BLaER1 (cell line): Measurements from ENCODE around the gene KANSL3.

Source experiments
- H3K27ac ChIP-seq: shearing (Covaris generic); formaldehyde crosslinking; 2 replicates; pipeline ENCODE4 v1.8.1; 2022
- H3K27me3 ChIP-seq: shearing (Covaris generic); formaldehyde crosslinking; 2 replicates; pipeline ENCODE4 v1.8.1; 2022
- H3K36me3 ChIP-seq: shearing (Covaris generic); formaldehyde crosslinking; 2 replicates; pipeline ENCODE4 v1.8.1; 2022
- H3K4me1 ChIP-seq: shearing (Covaris generic); formaldehyde crosslinking; 2 replicates; pipeline ENCODE4 v1.8.1; 2022
- H3K4me2 ChIP-seq: shearing (Covaris generic); formaldehyde crosslinking; 2 replicates; pipeline ENCODE4 v1.8.1; 2022
- H3K4me3 ChIP-seq: shearing (Covaris generic); formaldehyde crosslinking; 2 replicates; pipeline ENCODE4 v1.8.1; 2022
- H3K9ac ChIP-seq: shearing (Covaris generic); formaldehyde crosslinking; 2 replicates; pipeline ENCODE4 v1.8.1; 2022
- H3K9me3 ChIP-seq: shearing (Covaris generic); formaldehyde crosslinking; 2 replicates; pipeline ENCODE4 v1.8.1; 2022
- H4K20me1 ChIP-seq: shearing (Covaris generic); formaldehyde crosslinking; 2 replicates; pipeline ENCODE4 v1.8.1; 2022
- Cebpa-rat ChIP-seq: shearing (Covaris generic); IDR thresholded peaks from 2 replicates; pipeline ENCODE4 v1.8.1; 2022

The KANSL3 gene

DNA sequence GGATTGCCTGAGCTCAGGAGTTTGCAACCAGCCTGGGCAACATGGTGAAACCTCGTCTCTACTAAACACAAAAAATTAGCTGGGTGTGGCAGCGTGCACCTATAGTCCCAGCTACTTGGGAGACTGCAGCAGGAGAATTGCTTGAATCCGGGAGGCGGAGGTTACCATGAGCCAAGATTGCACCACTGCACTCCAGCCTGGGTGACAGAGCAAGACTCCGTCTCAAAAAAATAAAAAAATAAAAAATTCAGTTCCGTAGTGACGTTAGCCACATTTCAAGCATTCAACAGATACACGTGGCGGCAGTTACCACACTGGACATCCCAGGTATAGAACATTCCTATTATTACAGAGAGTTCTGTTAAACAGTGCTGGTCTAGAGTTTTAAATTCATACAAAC lies 4.5 kb downstream of the KANSL3 start:
- TF ChIP-seq Cebpa-rat, result no peak
- Histone ChIP-seq H3K9me3 (no peaks in the 10 kb centered on the region), H3K4me3 (no peak overlapping the region), H4K20me1 (peaks cover 72% of the 10 kb centered on the region), H3K27me3 (no peaks in the 10 kb centered on the region), H3K36me3 (peaks cover 70% of the 10 kb centered on the region), H3K4me1 (peaks cover 27% of the 10 kb centered on the region), H3K4me2 (no peak overlapping the region), H3K9ac (no peak overlapping the region), H3K27ac (no peak overlapping the region)

DNA sequence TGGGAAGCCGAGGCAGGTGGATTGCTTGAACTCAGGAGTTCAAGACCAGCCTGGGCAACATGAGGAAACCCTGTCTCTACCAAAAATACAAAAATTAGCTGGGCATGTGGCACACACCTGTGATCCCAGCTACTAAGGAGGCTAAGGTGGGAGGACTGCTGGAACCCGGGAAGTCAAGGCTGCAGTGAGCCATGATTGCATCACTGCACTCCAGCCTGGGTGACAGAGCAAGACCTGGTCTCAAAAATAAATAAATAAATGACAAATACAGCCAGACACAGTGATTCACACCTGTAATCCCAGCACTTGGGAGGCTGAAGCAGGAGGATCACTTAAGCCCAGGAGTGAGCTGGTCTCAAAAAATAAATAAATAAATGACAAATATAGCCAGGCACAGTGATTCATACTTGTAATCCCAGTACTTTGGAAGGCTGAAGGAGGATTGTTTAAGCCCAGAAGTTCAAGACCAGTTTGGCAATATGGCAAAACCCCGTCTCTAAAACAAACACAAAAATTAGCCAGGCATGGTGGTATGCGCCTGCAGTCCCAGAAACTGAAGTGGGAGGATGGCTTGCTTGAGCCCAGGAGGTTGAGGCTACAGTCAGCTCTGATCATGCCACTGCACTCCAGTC lies 6.2 kb downstream of the KANSL3 start:
- H3K27ac ChIP-seq, result no peak overlapping the region
- no peak overlapping the region for H3K4me2 ChIP-seq
- H4K20me1 ChIP-seq, result peaks cover 85% of the 10 kb centered on the region
- H3K36me3 ChIP-seq, result peaks cover 88% of the 10 kb centered on the region
- H3K4me3 ChIP-seq, result no peak overlapping the region
- no peak overlapping the region for H3K9ac ChIP-seq
- peaks cover 19% of the 10 kb centered on the region for H3K4me1 ChIP-seq
- no peak for TF ChIP-seq Cebpa-rat
- H3K27me3 ChIP-seq, result no peaks in the 10 kb centered on the region
- no peaks in the 10 kb centered on the region for H3K9me3 ChIP-seq

DNA sequence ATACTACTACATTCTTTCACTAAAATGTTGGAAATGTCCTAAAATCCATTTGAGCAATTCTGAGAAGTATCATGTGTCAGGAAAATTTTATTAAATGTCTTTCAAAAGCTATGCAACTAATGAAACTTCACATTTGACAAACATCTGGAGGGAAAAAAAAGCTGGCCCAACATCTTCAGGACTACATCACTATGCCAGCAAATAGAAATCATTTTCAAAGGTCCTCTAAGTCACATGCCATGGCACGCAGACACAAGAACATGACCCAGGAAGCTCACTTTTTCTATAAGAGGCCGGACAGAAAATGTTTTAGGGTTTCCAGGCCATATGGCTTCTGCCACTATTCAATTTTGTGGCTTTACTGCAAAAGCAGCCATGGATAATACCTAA lies 11.6 kb downstream of the KANSL3 start:
- Histone ChIP-seq H3K27me3 (no peaks in the 10 kb centered on the region), H4K20me1 (peaks cover 46% of the 10 kb centered on the region), H3K9me3 (no peaks in the 10 kb centered on the region), H3K4me1 (no peaks in the 10 kb centered on the region), H3K9ac (no peak overlapping the region), H3K4me2 (no peak overlapping the region), H3K36me3 (peaks cover 91% of the 10 kb centered on the region), H3K27ac (no peak overlapping the region), H3K4me3 (no peak overlapping the region)
- no peak for TF ChIP-seq Cebpa-rat

DNA sequence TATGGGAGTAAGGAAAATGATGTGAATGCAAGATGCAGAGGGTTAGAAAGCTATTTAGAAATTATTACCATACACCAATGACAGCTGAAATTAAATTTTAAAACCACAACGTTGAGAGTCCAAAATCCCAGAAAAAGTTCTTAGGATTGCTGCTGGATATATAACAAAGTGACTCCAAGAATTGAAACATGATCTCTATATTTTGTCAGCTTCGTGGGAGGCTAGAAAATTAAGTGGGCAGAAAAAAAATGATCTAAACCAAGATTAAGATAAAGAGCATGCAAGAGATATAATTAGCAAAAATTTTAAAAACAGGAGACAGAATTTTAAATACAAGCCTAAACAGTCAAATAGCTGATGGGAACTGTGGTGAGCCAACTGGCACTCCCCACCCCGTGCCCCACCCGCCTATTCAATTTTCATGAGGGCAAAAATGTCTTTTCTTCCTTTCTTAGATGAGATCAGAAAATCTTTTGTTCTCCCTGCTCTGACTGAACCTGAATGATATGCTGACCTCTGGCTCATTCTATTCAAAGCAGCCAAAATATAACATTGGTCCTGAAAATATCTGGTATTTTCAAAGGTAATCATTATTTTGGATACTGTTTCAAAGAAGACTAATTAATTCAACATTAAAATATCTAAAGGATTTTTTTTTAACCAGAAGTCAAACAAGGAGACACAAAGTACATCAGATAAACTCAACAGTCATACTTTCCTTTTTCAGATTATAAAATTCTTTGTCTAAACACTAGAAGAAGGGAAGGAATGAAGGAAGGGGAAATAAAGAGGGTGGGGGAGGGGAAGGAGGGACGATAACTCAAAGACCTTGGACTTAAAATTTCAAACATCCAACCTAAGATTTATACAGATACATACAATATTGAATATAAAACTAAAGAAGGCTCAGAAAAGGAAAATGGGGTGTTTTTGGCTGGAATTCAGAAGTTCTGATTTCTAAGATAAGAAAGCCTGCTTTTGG lies 12.2 kb downstream of the KANSL3 start:
- TF ChIP-seq Cebpa-rat, result no peak
- no peaks in the 10 kb centered on the region for H3K4me1 ChIP-seq
- H3K27me3 ChIP-seq, result no peaks in the 10 kb centered on the region
- no peak overlapping the region for H3K9ac ChIP-seq
- no peaks in the 10 kb centered on the region for H3K9me3 ChIP-seq
- H3K4me2 ChIP-seq, result no peak overlapping the region
- no peak overlapping the region for H3K27ac ChIP-seq
- no peak overlapping the region for H3K4me3 ChIP-seq
- peaks cover 40% of the 10 kb centered on the region; the same call in 1 of the 2 replicates for H4K20me1 ChIP-seq
- H3K36me3 ChIP-seq, result peaks cover 90% of the 10 kb centered on the region

DNA sequence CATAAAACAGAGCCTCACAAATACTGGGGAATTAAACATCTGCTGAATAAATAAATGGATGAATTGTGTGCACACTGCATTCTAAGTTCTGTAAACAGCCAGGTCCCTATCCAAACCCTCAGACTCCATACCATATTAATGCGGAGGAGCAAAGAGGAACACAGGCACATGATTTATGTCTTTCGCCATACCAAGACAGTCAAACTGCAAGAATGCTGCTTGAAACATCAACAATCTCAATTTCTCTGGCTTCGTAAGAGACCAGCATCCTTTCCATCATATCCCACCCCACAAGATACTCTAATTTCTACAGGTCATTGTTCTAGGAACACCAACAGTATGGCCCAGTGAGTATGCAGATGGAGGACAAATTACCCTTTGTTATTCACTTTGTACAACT lies 15.0 kb downstream of the KANSL3 start:
- Histone ChIP-seq H3K4me1 (no peaks in the 10 kb centered on the region), H3K27me3 (no peaks in the 10 kb centered on the region), H3K4me3 (no peak overlapping the region), H3K4me2 (no peak overlapping the region), H4K20me1 (peaks cover 42% of the 10 kb centered on the region; the same call in 1 of the 2 replicates), H3K9me3 (no peaks in the 10 kb centered on the region), H3K27ac (no peak overlapping the region), H3K36me3 (peaks cover 90% of the 10 kb centered on the region), H3K9ac (no peak overlapping the region)
- no peak for TF ChIP-seq Cebpa-rat

DNA sequence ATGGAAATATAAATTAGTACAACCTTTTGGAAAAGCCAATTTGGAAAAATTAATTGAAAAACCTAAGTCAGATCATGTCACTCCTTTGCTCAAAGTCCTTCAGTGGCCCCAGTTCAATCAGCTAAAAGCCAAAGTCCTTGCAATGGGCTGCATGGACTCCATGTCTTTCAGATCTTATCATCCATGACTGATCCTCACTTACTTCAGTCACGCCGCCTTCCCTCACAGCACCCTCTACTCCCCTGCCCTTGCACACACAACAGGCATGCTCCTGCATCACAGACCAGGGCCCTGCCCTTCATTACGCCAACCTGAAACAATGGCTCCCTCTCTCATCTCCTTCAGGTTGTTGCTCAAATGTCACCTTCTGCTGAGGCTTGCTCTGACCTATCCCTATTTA lies 15.6 kb downstream of the KANSL3 start:
- Histone ChIP-seq H3K9ac (no peak overlapping the region), H3K4me2 (no peak overlapping the region), H3K4me1 (no peaks in the 10 kb centered on the region), H3K36me3 (peaks cover 90% of the 10 kb centered on the region), H3K9me3 (no peaks in the 10 kb centered on the region), H3K4me3 (no peak overlapping the region), H3K27ac (no peak overlapping the region), H4K20me1 (peaks cover 36% of the 10 kb centered on the region; the same call in 1 of the 2 replicates), H3K27me3 (no peaks in the 10 kb centered on the region)
- no peak for TF ChIP-seq Cebpa-rat

DNA sequence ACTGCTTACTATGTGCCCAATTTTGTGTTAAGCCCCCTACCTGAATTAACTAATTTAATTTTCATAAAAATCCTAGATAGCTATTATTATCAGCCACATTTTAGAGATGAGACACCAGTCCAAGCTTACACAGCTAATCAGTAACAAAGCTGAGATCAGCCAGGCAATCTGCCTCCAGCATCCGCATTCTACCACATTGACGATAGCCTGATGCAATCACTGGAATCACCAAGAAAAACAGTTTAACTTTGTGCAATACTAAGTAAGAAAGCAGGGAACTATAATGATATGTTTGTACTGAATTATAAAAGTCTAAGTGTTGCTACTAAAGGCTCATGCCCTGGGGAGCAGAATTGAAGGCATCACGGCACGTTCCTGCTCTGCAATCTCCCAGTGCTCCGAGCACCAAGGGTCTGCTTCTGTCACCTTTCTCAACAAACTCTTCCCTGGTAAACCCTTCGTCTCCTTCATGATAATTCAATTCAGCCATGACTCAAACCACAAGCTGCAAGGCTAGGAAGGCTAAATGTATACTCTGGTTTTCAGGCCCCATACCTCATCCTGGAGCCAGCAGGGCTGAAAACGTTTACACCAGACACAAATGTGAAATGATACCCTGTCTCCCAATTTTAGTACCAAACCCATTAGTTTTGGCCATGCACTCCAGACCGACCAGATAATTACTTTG lies 19.4 kb downstream of the KANSL3 start:
- Histone ChIP-seq H3K36me3 (peaks cover 95% of the 10 kb centered on the region), H3K27me3 (no peaks in the 10 kb centered on the region), H3K9me3 (no peaks in the 10 kb centered on the region), H4K20me1 (peaks cover 49% of the 10 kb centered on the region; the same call in 1 of the 2 replicates), H3K4me1 (no peaks in the 10 kb centered on the region), H3K4me3 (no peak overlapping the region), H3K27ac (no peak overlapping the region), H3K9ac (no peak overlapping the region), H3K4me2 (no peak overlapping the region)
- TF ChIP-seq Cebpa-rat, result no peak

DNA sequence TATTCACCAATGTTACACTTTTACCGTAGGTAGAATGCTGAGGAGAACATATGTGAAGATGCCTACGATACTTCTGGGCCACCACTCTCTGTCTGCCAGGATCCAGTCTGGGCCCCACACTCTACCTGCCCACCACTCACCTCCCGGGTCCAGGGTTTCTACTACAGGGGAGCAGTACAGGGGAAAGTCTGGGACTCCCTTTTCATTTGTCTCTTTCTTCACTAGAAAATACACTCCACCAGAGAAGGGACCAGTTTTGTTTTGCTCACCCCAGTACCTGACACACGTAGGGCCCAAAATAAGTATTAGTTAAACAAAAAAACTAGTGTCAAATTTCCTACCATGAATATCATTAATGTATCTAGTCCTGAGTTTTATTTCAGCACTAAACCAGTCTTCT lies 21.1 kb downstream of the KANSL3 start:
- Histone ChIP-seq H3K4me1 (no peaks in the 10 kb centered on the region), H3K36me3 (peaks cover 97% of the 10 kb centered on the region), H3K9ac (no peak overlapping the region), H3K4me3 (no peak overlapping the region), H3K27me3 (no peaks in the 10 kb centered on the region), H3K4me2 (no peak overlapping the region), H3K27ac (no peak overlapping the region), H4K20me1 (peaks cover 40% of the 10 kb centered on the region; the same call in 1 of the 2 replicates), H3K9me3 (no peaks in the 10 kb centered on the region)
- no peak for TF ChIP-seq Cebpa-rat

DNA sequence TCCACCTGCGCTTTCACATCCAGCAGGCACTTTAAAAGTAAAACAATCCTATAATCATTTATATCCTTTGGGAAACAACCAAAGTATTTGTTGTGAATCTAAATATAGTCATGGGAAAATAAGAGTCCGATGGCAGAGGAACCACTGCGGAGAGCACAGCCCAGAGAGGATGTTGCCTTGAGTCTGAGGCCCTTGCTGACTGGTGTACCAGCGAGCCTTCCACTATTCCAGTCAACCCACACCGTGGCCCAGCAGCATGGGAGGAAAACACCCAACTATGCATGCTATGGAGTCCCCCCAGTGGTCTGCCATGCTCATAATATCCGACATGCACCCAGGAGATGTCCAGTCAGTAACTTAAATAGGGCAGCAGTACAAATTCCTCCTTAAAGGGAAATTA lies 21.6 kb downstream of the KANSL3 start:
- H3K4me3 ChIP-seq, result no peak overlapping the region

DNA sequence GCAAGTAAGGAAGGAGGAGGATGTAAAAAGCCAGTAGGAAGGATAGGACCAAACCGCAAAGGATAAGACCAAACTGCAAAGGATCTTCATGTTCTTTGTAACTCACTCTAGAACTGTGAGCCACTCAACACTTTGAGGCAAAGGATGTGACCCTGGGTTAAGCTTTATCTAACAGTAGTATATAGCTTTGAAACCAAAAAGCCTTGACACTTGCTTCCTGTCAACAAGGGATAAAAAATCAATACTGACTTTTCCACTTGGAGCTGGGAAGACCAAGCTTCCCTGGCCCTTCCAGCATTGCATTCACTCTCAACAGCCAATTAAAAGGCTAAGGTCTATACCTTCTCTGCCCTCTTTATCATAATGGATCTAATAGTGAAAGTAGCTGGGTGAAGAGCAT lies 22.0 kb downstream of the KANSL3 start:
- Histone ChIP-seq H3K4me3 (no peak overlapping the region), H3K36me3 (peaks cover 98% of the 10 kb centered on the region), H3K9ac (no peak overlapping the region), H3K27me3 (no peaks in the 10 kb centered on the region), H4K20me1 (peaks cover 40% of the 10 kb centered on the region; the same call in 1 of the 2 replicates), H3K9me3 (no peaks in the 10 kb centered on the region), H3K4me1 (no peaks in the 10 kb centered on the region), H3K27ac (no peak overlapping the region), H3K4me2 (no peak overlapping the region)
- no peak for TF ChIP-seq Cebpa-rat

More for the DNA sequence above, 21.6 kb downstream of the KANSL3 start:
- no peak for TF ChIP-seq Cebpa-rat
- H3K9me3 ChIP-seq, result no peaks in the 10 kb centered on the region
- no peak overlapping the region for H3K27ac ChIP-seq
- H3K36me3 ChIP-seq, result peaks cover 98% of the 10 kb centered on the region
- no peaks in the 10 kb centered on the region for H3K4me1 ChIP-seq
- no peak overlapping the region for H3K9ac ChIP-seq
- H3K27me3 ChIP-seq, result no peaks in the 10 kb centered on the region
- H3K4me2 ChIP-seq, result no peak overlapping the region
- peaks cover 40% of the 10 kb centered on the region; the same call in 1 of the 2 replicates for H4K20me1 ChIP-seq
